ENCODE data around the gene KRTAP4-5. TPM values are rescaled to one million over a fixed set of nuclear protein-coding genes. Genes with fewer than 3 reads are reported as not detected.

KRTAP4-5 gene
- not detected in 2 replicates for total RNA-seq

GRCh38 chr17:41149652-41149985 is at the start of gene KRTAP4-5:
KRTAP4-5 (minus strand) TSS chr17:41149825; CDS start chr17:41149767, 58 bp downstream.

GRCh38 chr17:41189837-41190318 is 40.3 kb upstream of the KRTAP4-5 start, which contains the start of gene KRTAP9-1:
KRTAP9-1 (plus strand) TSS chr17:41189887; CDS start chr17:41189887, 0 bp downstream.

GRCh38 chr17:41184480-41184961 is 34.9 kb upstream of the KRTAP4-5 start, which contains the start of gene KRTAP4-1:
KRTAP4-1 (minus strand) TSS chr17:41184911; CDS start chr17:41184854, 57 bp downstream.

GRCh38 chr17:41177727-41178271 is 28.2 kb upstream of the KRTAP4-5 start, which contains the start of gene KRTAP4-2:
KRTAP4-2 (minus strand) TSS chr17:41178221; CDS start chr17:41178164, 57 bp downstream.

GRCh38 chr17:41168121-41168520 is 18.5 kb upstream of the KRTAP4-5 start, which contains the start of gene KRTAP4-3:
KRTAP4-3 (minus strand) TSS chr17:41168221; CDS start chr17:41168172, 49 bp downstream.

GRCh38 chr17:41160648-41161047 is 11.0 kb upstream of the KRTAP4-5 start, which contains the start of gene KRTAP4-4:
KRTAP4-4 (minus strand) TSS chr17:41160748; CDS start chr17:41160691, 57 bp downstream.

GRCh38 chr17:41140360-41141131 is 9.1 kb downstream of the KRTAP4-5 start, which contains the start of gene KRTAP4-6:
KRTAP4-6 (minus strand) TSS chr17:41140544; CDS start chr17:41140487, 57 bp downstream.

GRCh38 chr17:41123991-41124371 is 25.6 kb downstream of the KRTAP4-5 start, which contains the start of gene KRTAP4-12:
KRTAP4-12 (minus strand) TSS chr17:41124182; CDS start chr17:41124122, 60 bp downstream.

GRCh38 chr17:41117846-41118386 is 31.7 kb downstream of the KRTAP4-5 start, which contains the start of gene KRTAP4-11:
KRTAP4-11 (minus strand) TSS chr17:41118373; CDS start chr17:41118315, 58 bp downstream.

GRCh38 chr17:41105347-41105746 is 44.3 kb downstream of the KRTAP4-5 start, which contains the start of gene KRTAP4-9:
KRTAP4-9 (plus strand) TSS chr17:41105389; CDS start chr17:41105389, 0 bp downstream.

GRCh38 chr17:41101586-41102259 is 47.9 kb downstream of the KRTAP4-5 start, which contains the start of gene KRTAP4-16:
KRTAP4-16 (minus strand) TSS chr17:41102209; CDS start chr17:41102209, 0 bp downstream.

Other genes with a start within 250 kb of the KRTAP4-5 start
- 0.17 and 0.87 TPM in 2 replicates for gene KRT23, start 212.2 kb downstream of the KRTAP4-5 start, total RNA-seq
- gene KRT39, start 182.9 kb downstream of the KRTAP4-5 start, total RNA-seq = not detected in 2 replicates
- not detected in 2 replicates for gene KRT40, start 165.5 kb downstream of the KRTAP4-5 start, total RNA-seq
- not detected in 2 replicates for gene KRTAP3-3, start 155.7 kb downstream of the KRTAP4-5 start, total RNA-seq
- not detected in 2 replicates for gene KRTAP3-2, start 149.9 kb downstream of the KRTAP4-5 start, total RNA-seq
- gene KRTAP3-1, start 140.7 kb downstream of the KRTAP4-5 start, total RNA-seq = not detected in 2 replicates
- 2.2 TPM in 1 of 2 replicates, not detected in the other for gene KRTAP1-5, start 122.6 kb downstream of the KRTAP4-5 start, total RNA-seq
- gene KRTAP1-4, start 119.6 kb downstream of the KRTAP4-5 start, total RNA-seq = not detected in 2 replicates
- not detected in 2 replicates for gene KRTAP1-3, start 115.0 kb downstream of the KRTAP4-5 start, total RNA-seq
- gene KRTAP1-1, start 108.4 kb downstream of the KRTAP4-5 start, total RNA-seq = not detected in 2 replicates
- not detected in 2 replicates for gene KRTAP2-1, start 102.5 kb downstream of the KRTAP4-5 start, total RNA-seq
- not detected in 2 replicates for gene KRTAP2-2, start 94.6 kb downstream of the KRTAP4-5 start, total RNA-seq
- not detected in 2 replicates for gene KRTAP2-3, start 89.7 kb downstream of the KRTAP4-5 start, total RNA-seq
- not detected in 2 replicates for gene KRTAP2-4, start 83.9 kb downstream of the KRTAP4-5 start, total RNA-seq
- not detected in 2 replicates for gene KRTAP4-7, start 65.7 kb downstream of the KRTAP4-5 start, total RNA-seq
- gene KRTAP4-8, start 51.7 kb downstream of the KRTAP4-5 start, total RNA-seq = not detected in 2 replicates
- gene KRTAP4-16, start 47.6 kb downstream of the KRTAP4-5 start, total RNA-seq = not detected in 2 replicates
- not detected in 2 replicates for gene KRTAP4-9, start 44.4 kb downstream of the KRTAP4-5 start, total RNA-seq
- not detected in 2 replicates for gene KRTAP4-11, start 31.5 kb downstream of the KRTAP4-5 start, total RNA-seq
- not detected in 2 replicates for gene KRTAP4-12, start 25.6 kb downstream of the KRTAP4-5 start, total RNA-seq
- gene KRTAP4-6, start 9.3 kb downstream of the KRTAP4-5 start, total RNA-seq = not detected in 2 replicates
- gene KRTAP4-4, start 10.9 kb upstream of the KRTAP4-5 start, total RNA-seq = not detected in 2 replicates
- not detected in 2 replicates for gene KRTAP4-3, start 18.4 kb upstream of the KRTAP4-5 start, total RNA-seq
- not detected in 2 replicates for gene KRTAP4-2, start 28.4 kb upstream of the KRTAP4-5 start, total RNA-seq
- not detected in 2 replicates for gene KRTAP4-1, start 35.1 kb upstream of the KRTAP4-5 start, total RNA-seq
- not detected in 2 replicates for gene KRTAP9-1, start 40.1 kb upstream of the KRTAP4-5 start, total RNA-seq
- not detected in 2 replicates for gene KRTAP9-2, start 76.8 kb upstream of the KRTAP4-5 start, total RNA-seq
- not detected in 2 replicates for gene KRTAP9-3, start 82.6 kb upstream of the KRTAP4-5 start, total RNA-seq
- not detected in 2 replicates for gene KRTAP9-8, start 88.2 kb upstream of the KRTAP4-5 start, total RNA-seq
- gene KRTAP9-4, start 99.9 kb upstream of the KRTAP4-5 start, total RNA-seq = not detected in 2 replicates
- not detected in 2 replicates for gene KRTAP9-9, start 105.6 kb upstream of the KRTAP4-5 start, total RNA-seq
- gene KRTAP9-6, start 115.6 kb upstream of the KRTAP4-5 start, total RNA-seq = not detected in 2 replicates
- gene KRTAP9-7, start 125.9 kb upstream of the KRTAP4-5 start, total RNA-seq = not detected in 2 replicates
- not detected in 2 replicates for gene KRTAP29-1, start 153.0 kb upstream of the KRTAP4-5 start, total RNA-seq
- gene KRTAP16-1, start 159.5 kb upstream of the KRTAP4-5 start, total RNA-seq = not detected in 2 replicates
- gene KRTAP17-1, start 165.9 kb upstream of the KRTAP4-5 start, total RNA-seq = not detected in 2 replicates
- not detected in 2 replicates for gene KRT33A, start 201.0 kb upstream of the KRTAP4-5 start, total RNA-seq
- gene KRT33B, start 220.0 kb upstream of the KRTAP4-5 start, total RNA-seq = not detected in 2 replicates
- gene KRT34, start 232.5 kb upstream of the KRTAP4-5 start, total RNA-seq = 0.17 TPM in 1 of 2 replicates, not detected in the other
- gene KRT31, start 247.8 kb upstream of the KRTAP4-5 start, total RNA-seq = not detected in 2 replicates

Data from smooth muscle cell of trachea (primary cell).